GM23338 (cell line): ENCODE data around the gene FBXO2. TPM values are rescaled to one million over a fixed set of nuclear protein-coding genes. Genes with fewer than 3 reads are reported as not detected.

Experiments used
- ATAC-seq: fragments of 200-7000 bp; cut with Tn5 transposase; 3 replicates; pipeline ENCODE4 v1.9.1; 2020
- DNase-seq: peaks from one replicate; pipeline ENCODE4 v3.0.0-alpha.2; 2015; ENCODE audit warnings: low spot score
- H2AFZ ChIP-seq: fragments of 200-600 bp; sonication (generic); 2 replicates; pipeline ENCODE4 v1.8.0; 2016; ENCODE audit warnings: antibody characterized with exemption, mild to moderate bottlenecking, moderate library complexity
- H3F3A ChIP-seq: fragments of 200-600 bp; sonication (generic); replicated peaks from 2 replicates; pipeline ENCODE4 v1.8.0; 2017; ENCODE audit warnings: antibody characterized with exemption, mixed run types, low read depth
- H3K27ac ChIP-seq: fragments of 200-600 bp; sonication (generic); 2 replicates; pipeline ENCODE4 v1.6.1; 2016; ENCODE audit warnings: low read depth
- H3K27me3 ChIP-seq: fragments of 200-600 bp; sonication (generic); 2 replicates; pipeline ENCODE4 v1.8.0; 2016; ENCODE audit warnings: mild to moderate bottlenecking, mixed run types, moderate library complexity; ENCODE audit not compliant: insufficient read depth
- H3K36me3 ChIP-seq: fragments of 200-600 bp; sonication (generic); 2 replicates; pipeline ENCODE4 v1.8.0; 2016; ENCODE audit warnings: mild to moderate bottlenecking; ENCODE audit not compliant: insufficient read depth
- H3K4me1 ChIP-seq: fragments of 200-600 bp; sonication (generic); 2 replicates; pipeline ENCODE4 v1.8.0; 2016; ENCODE audit warnings: mild to moderate bottlenecking, moderate library complexity; ENCODE audit not compliant: insufficient read depth
- H3K4me2 ChIP-seq: fragments of 200-600 bp; sonication (generic); 2 replicates; pipeline ENCODE4 v1.7.1; 2017; ENCODE audit warnings: mixed run types
- H3K4me3 ChIP-seq: fragments of 200-600 bp; sonication (generic); 2 replicates; pipeline ENCODE4 v1.6.1; 2016; ENCODE audit warnings: mixed run types
- H3K79me2 ChIP-seq: fragments of 200-600 bp; sonication (generic); replicated peaks from 2 replicates; pipeline ENCODE4 v1.8.0; 2017; ENCODE audit warnings: mild to moderate bottlenecking; ENCODE audit not compliant: insufficient read depth
- H3K9me2 ChIP-seq: fragments of 200-600 bp; sonication (generic); 2 replicates; pipeline ENCODE4 v1.8.0; 2017; ENCODE audit not compliant: insufficient read depth
- H4K20me1 ChIP-seq: fragments of 200-600 bp; sonication (generic); replicated peaks from 2 replicates; pipeline ENCODE4 v1.8.0; 2017; ENCODE audit warnings: mild to moderate bottlenecking; ENCODE audit not compliant: insufficient read depth
- H3K27ac Mint-ChIP-seq: 2 replicates; pipeline ENCODE4 v1.8.0; 2020; ENCODE audit warnings: inconsistent platforms, mild to moderate bottlenecking, moderate library complexity, mixed read lengths
- H3K27me3 Mint-ChIP-seq: 3 replicates; pipeline ENCODE4 v1.8.0; 2022; ENCODE audit warnings: low read depth, mild to moderate bottlenecking, moderate library complexity, mixed read lengths, inconsistent platforms; ENCODE audit not compliant: insufficient read depth, poor library complexity
- H3K36me3 Mint-ChIP-seq: 3 replicates; pipeline ENCODE4 v1.8.0; 2021; ENCODE audit warnings: low read depth, mild to moderate bottlenecking, inconsistent platforms, moderate library complexity, mixed read lengths
- H3K4me1 Mint-ChIP-seq: 3 replicates; pipeline ENCODE4 v1.8.0; 2020; ENCODE audit warnings: mild to moderate bottlenecking, inconsistent platforms, mixed read lengths
- H3K4me3 Mint-ChIP-seq: 3 replicates; pipeline ENCODE4 v1.8.0; 2021; ENCODE audit warnings: moderate library complexity, mild to moderate bottlenecking, inconsistent platforms, mixed read lengths
- H3K9me3 Mint-ChIP-seq: 3 replicates; pipeline ENCODE4 v1.8.0; 2020; ENCODE audit warnings: moderate library complexity, mild to moderate bottlenecking, inconsistent platforms, mixed read lengths
- CREB1 ChIP-seq: fragments of 250-450 bp; sonication (Bioruptor Pico); IDR thresholded peaks from 2 replicates; pipeline ENCODE4 v1.5.0; 2020; ENCODE audit warnings: low read depth, mild to moderate bottlenecking, moderate library complexity
- CTCF ChIP-seq, 2 experiments: fragments of 200-600 bp in 1 of 2; sonication (generic) in 1 of 2; conservative IDR thresholded peaks; 2 replicates each; pipeline versions ENCODE4 v1.5.1 to v1.6.1; 2016 to 2017; ENCODE audit warnings: antibody characterized with exemption in 2 of 2, low read depth in 2 of 2, mild to moderate bottlenecking in 2 of 2, moderate library complexity in 1 of 2
- EZH2 ChIP-seq: fragments of 200-600 bp; sonication (generic); IDR thresholded peaks from one replicate; pipeline ENCODE4 v1.8.0; 2017; ENCODE audit warnings: antibody characterized with exemption, mild to moderate bottlenecking, low read depth; ENCODE audit not compliant: unreplicated experiment
- EZH2phosphoT487 ChIP-seq: fragments of 200-600 bp; sonication (generic); IDR thresholded peaks from one replicate; pipeline ENCODE4 v1.8.1; 2018; ENCODE audit warnings: antibody characterized with exemption; ENCODE audit not compliant: unreplicated experiment
- JUNB ChIP-seq: IDR thresholded peaks from one replicate; pipeline ENCODE4 v1.6.1; 2016; ENCODE audit warnings: antibody characterized with exemption; ENCODE audit not compliant: unreplicated experiment
- NANOG ChIP-seq: IDR thresholded peaks from 2 replicates; pipeline ENCODE4 v1.6.1; 2016; ENCODE audit warnings: antibody characterized with exemption, borderline replicate concordance
- POLR2AphosphoS5 ChIP-seq: IDR thresholded peaks from 2 replicates; pipeline ENCODE4 v1.6.1; 2016; ENCODE audit warnings: antibody characterized with exemption, low read depth
- REST ChIP-seq: IDR thresholded peaks from one replicate; pipeline ENCODE4 v1.6.1; 2018; ENCODE audit warnings: antibody characterized with exemption; ENCODE audit not compliant: unreplicated experiment
- STAT1 ChIP-seq: IDR thresholded peaks from one replicate; pipeline ENCODE4 v1.6.1; 2016; ENCODE audit warnings: antibody characterized with exemption; ENCODE audit not compliant: unreplicated experiment
- ZNF114 ChIP-seq: fragments of 250-450 bp; sonication (Bioruptor Pico); IDR thresholded peaks from 2 replicates; pipeline ENCODE4 v1.5.0; 2020; ENCODE audit warnings: mild to moderate bottlenecking, moderate library complexity
- ZNF331 ChIP-seq: fragments of 250-450 bp; sonication (Bioruptor Pico); IDR thresholded peaks from 2 replicates; pipeline ENCODE4 v1.5.0; 2020; ENCODE audit warnings: low read depth, mild to moderate bottlenecking, moderate library complexity
- ZNF462 ChIP-seq: fragments of 250-450 bp; sonication (Bioruptor Pico); IDR thresholded peaks from 2 replicates; pipeline ENCODE4 v1.5.0; 2020; ENCODE audit warnings: mild to moderate bottlenecking, moderate library complexity
- polyA plus RNA-seq: library from polyadenylated mRNA; unstranded; fragments of >200 nt; fragmentation: Nextera tagmentation; extraction: Ambion mirVana; gene quantifications from 2 replicates; pipeline ENCODE4 v1.2.1, GENCODE V29; 2016
- total RNA-seq: library from RNA; depleted of rRNA; stranded (reverse); fragments of >200 nt; shearing (Covaris generic); gene quantifications from 2 replicates; pipeline ENCODE4 v1.2.3, GENCODE V29; 2014
- TF ChIP-seq, protein P1 (sequence below): IDR thresholded peaks from 2 replicates; pipeline ENCODE4 v1.6.1; 2016; ENCODE audit warnings: antibody characterized with exemption

The FBXO2 gene
- total and polyA plus RNA-seq, 2 experiments from 2014 or later, result 44.4 to 84.6 TPM

DNA sequence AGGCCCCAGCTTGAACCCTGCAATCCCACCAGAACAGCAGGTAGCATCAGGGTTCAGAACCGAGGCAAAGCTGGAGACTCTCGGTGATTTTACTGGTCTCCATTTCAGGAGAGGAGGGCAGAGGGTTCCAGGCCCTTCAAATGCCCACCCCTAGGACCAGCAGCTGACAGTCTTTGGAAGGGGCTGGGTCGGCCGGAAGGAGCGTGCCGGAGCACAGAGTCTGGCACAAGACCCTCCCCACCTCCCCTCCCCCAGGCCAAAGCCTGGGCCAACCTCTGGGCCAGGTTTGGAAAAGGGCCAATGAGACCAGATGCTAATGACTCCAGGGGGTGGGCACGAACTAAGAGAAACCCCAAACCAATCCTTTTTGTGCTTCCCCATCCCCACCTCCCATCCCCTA is 6.9 kb downstream of the FBXO2 start:
- H3K27ac ChIP-seq, result no peak overlapping the region
- Mint-ChIP-seq H3K27ac (no peak overlapping the region), H3K9me3 (no peaks in the 10 kb centered on the region), H3K4me3 (no peak overlapping the region), H3K27me3 (peaks cover 19% of the 10 kb centered on the region), H3K36me3 (peaks cover 2% of the 10 kb centered on the region; the same call in 1 of the 3 replicates), H3K4me1 (peaks cover 28% of the 10 kb centered on the region)
- DNase-seq (no peak), ATAC-seq (no peak)
- H3K4me2 ChIP-seq, result no peak overlapping the region
- H3K9me2 ChIP-seq, result no peaks in the 10 kb centered on the region
- TF ChIP-seq ZNF114 (no peak), POLR2AphosphoS5 (no peak), ZNF331 (CRISPR knock-in tag) (no peak), EZH2phosphoT487 (no peak), ZNF462 (CRISPR knock-in tag) (no peak), REST (no peak), NANOG (no peak), STAT1 (no peak), CREB1 (no peak), CTCF (conservative IDR thresholded peaks at IDR 0.05; ENCODE audit: low read depth in 2 of 2) (no peak), JUNB (no peak), EZH2 (no peak)
- TF ChIP-seq, protein P1, sequence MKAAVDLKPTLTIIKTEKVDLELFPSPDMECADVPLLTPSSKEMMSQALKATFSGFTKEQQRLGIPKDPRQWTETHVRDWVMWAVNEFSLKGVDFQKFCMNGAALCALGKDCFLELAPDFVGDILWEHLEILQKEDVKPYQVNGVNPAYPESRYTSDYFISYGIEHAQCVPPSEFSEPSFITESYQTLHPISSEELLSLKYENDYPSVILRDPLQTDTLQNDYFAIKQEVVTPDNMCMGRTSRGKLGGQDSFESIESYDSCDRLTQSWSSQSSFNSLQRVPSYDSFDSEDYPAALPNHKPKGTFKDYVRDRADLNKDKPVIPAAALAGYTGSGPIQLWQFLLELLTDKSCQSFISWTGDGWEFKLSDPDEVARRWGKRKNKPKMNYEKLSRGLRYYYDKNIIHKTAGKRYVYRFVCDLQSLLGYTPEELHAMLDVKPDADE, result no peak
- no peak overlapping the region for H2AFZ ChIP-seq
- peaks cover 8% of the 10 kb centered on the region for H4K20me1 ChIP-seq
- H3K27me3 ChIP-seq, result no peaks in the 10 kb centered on the region
- no peaks in the 10 kb centered on the region for H3K36me3 ChIP-seq
- H3K4me1 ChIP-seq, result peaks cover 16% of the 10 kb centered on the region
- no peak overlapping the region for H3K4me3 ChIP-seq
- peaks cover 11% of the 10 kb centered on the region; the same call in 1 of the 2 replicates for H3K79me2 ChIP-seq
- H3F3A ChIP-seq, result peaks cover 14% of the 10 kb centered on the region; the same call in 1 of the 2 replicates
